Ovary (tissue), 9 donors: ENCODE data around the gene GLO1. TPM values are rescaled to one million over a fixed set of nuclear protein-coding genes. Genes with fewer than 3 reads are reported as not detected.

ENCODE experiments used
- DNase-seq, 5 donors: peaks; one replicate each; pipeline ENCODE4 v3.0.0-alpha.2; 2019 to 2020
- H3K27ac ChIP-seq, 2 donors: fragments of 200-600 bp; one replicate each; pipeline versions ENCODE4 v1.5.1 to v1.8.0; 2019 to 2022
- H3K27me3 ChIP-seq: fragments of 200-600 bp; one replicate; pipeline ENCODE4 v1.8.0; 2022
- H3K36me3 ChIP-seq: fragments of 200-600 bp; sonication (generic); one replicate; pipeline ENCODE4 v1.5.1; 2019
- H3K4me1 ChIP-seq: one replicate; pipeline ENCODE4 v1.8.1; 2013; ENCODE audit warnings: mild to moderate bottlenecking, moderate library complexity; ENCODE audit not compliant: insufficient read depth
- H3K4me3 ChIP-seq: fragments of 200-600 bp; sonication (generic); one replicate; pipeline ENCODE4 v1.5.1; 2017
- H3K9me3 ChIP-seq, 2 donors: fragments of 200-600 bp in 1 of 2; sonication (generic) in 1 of 2; one replicate each; pipeline versions ENCODE4 v1.5.1 to v1.8.1; 2013 to 2019; ENCODE audit warnings: mild to moderate bottlenecking in 1 of 2, moderate library complexity in 1 of 2
- EP300 ChIP-seq: sonication (generic); formaldehyde crosslinking; IDR thresholded peaks from one replicate; pipeline ENCODE4 v1.6.1; 2017; ENCODE audit warnings: antibody characterized with exemption
- POLR2A ChIP-seq: fragments of 450-650 bp; IDR thresholded peaks from one replicate; pipeline ENCODE4 v1.6.1; 2017; ENCODE audit warnings: antibody characterized with exemption, mild to moderate bottlenecking, moderate library complexity
- WGBS, 3 donors: extraction: QIAGEN DNeasy Blood & Tissue Kit in 1 of 3; methylation state at CpG; one replicate each; pipeline versions ENCODE4 v1.1.5 to v1.1.7; 2013 to 2017; 5-methylcytosine and 5-hydroxymethylcytosine counted together
- intact Hi-C, 4 donors: fragments of 100-400 bp; cut with DNase I; formaldehyde crosslinking; loops; one replicate each; pipeline versions ENCODE4 v1.11.0 to v1.15.1; 2022 to 2023
- polyA plus RNA-seq, 2 donors: library from polyadenylated mRNA; stranded (reverse); fragments of 200-250 nt in 1 of 2; fragments of 350-450 nt in 1 of 2; fragmentation: Illumina TruSeq in 1 of 2; extraction: RNeasy Lipid Tissue Mini Kit (QIAGEN cat#74804) in 1 of 2; gene quantifications; one replicate each; pipeline ENCODE4 v1.2.3, GENCODE V29; 2013 to 2014
- total RNA-seq, 7 donors: library from RNA; depleted of rRNA in 2 of 7; stranded (reverse); fragments of >200 nt in 2 of 7; fragmentation: NEBNext Ultra II Directional in 3 of 7; extraction: Animal tissue kit (Norgen Biotek cat#: 25700) in 3 of 7; gene quantifications; one replicate each; pipeline versions ENCODE4 v1.1.0 to v1.2.4, GENCODE V29; 2016 to 2023
- TF ChIP-seq, protein P1 (sequence below), 3 donors: fragments of 450-650 bp in 2 of 3; fragments of 200-600 bp in 1 of 3; IDR thresholded peaks; one replicate each; pipeline versions ENCODE4 v1.5.1 to v1.8.0; 2016 to 2022; ENCODE audit warnings: antibody characterized with exemption in 3 of 3, mild to moderate bottlenecking in 1 of 3
- donor health status: DM: no; HTN: no; CAD: no; lungs with moderate emphysema.
- donor health status: DM: no; HTN: no; CAD: no.
- donor health status: Bipolar disorder and iron deficiency.
- donor health status: DM: yes; HTN: yes; CAD: no.
- donor health status: DM: no; HTN: no; CAD: no.
- donor health status: DM: yes; HTN: yes; CAD: no.

Gene GLO1
- total and polyA plus RNA-seq, 9 donors: 76.3 to 154 (median 96.7) TPM

- Histone ChIP-seq H3K4me3 (no peak overlapping the region), H3K36me3 (no peaks in the 10 kb centered on the region), H3K27ac (no peak overlapping the region), H3K9me3 (no peaks in the 10 kb centered on the region), H3K4me1 (peaks cover 7% of the 10 kb centered on the region), H3K27me3 (no peaks in the 10 kb centered on the region)
- intact Hi-C loops: no loop called here
- DNase-seq: no peak
- TF ChIP-seq POLR2A: no peak
- TF ChIP-seq, protein P1, sequence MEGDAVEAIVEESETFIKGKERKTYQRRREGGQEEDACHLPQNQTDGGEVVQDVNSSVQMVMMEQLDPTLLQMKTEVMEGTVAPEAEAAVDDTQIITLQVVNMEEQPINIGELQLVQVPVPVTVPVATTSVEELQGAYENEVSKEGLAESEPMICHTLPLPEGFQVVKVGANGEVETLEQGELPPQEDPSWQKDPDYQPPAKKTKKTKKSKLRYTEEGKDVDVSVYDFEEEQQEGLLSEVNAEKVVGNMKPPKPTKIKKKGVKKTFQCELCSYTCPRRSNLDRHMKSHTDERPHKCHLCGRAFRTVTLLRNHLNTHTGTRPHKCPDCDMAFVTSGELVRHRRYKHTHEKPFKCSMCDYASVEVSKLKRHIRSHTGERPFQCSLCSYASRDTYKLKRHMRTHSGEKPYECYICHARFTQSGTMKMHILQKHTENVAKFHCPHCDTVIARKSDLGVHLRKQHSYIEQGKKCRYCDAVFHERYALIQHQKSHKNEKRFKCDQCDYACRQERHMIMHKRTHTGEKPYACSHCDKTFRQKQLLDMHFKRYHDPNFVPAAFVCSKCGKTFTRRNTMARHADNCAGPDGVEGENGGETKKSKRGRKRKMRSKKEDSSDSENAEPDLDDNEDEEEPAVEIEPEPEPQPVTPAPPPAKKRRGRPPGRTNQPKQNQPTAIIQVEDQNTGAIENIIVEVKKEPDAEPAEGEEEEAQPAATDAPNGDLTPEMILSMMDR (IDR thresholded peaks at IDR 0.05): no peak
- no peak for TF ChIP-seq EP300
- WGBS, 3 donors: 96 to 98% (median 97%) methylated on average over 2 of the region's 2 CpGs
Observed at GRCh38 chr6:38681850-38682249, 21.1 kb downstream of the GLO1 start.

DNA sequence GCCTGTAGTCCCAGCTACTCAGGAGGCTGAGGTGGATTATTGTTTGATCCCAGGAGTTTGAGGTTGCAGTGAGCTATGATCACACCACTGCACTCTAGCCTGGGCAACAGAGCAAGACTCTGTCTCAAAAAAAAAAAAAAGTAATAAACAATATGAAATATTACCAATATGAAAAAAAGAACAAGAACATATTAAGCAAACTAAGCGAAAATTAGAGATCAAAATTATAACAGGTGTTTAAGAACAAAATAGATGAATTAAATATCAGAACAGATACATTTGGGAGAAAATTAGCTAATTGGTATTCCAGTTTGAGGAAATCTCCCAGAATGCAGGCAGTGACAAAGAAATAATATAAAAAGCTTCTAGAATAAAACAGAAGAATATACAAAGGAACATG lies 23.3 kb downstream of the GLO1 start:
- Histone ChIP-seq H3K4me3 (no peak overlapping the region), H3K27me3 (no peaks in the 10 kb centered on the region), H3K4me1 (peaks cover 5% of the 10 kb centered on the region), H3K9me3 (no peaks in the 10 kb centered on the region), H3K36me3 (no peaks in the 10 kb centered on the region), H3K27ac (no peak overlapping the region)
- no peak for DNase-seq
- intact Hi-C loops: no loop called here
- 98 to 100% (median 98%) methylated on average over 1 of the region's 1 CpG for WGBS, 3 donors
- TF ChIP-seq EP300 (no peak), POLR2A (no peak)
- TF ChIP-seq, protein P1 (IDR thresholded peaks at IDR 0.05): no peak

GRCh38 chr6:38678178-38678760 lies 24.7 kb downstream of the GLO1 start:
- Histone ChIP-seq H3K4me3 (no peak overlapping the region), H3K4me1 (peaks cover 5% of the 10 kb centered on the region), H3K27ac (peak overlapping the region in 1 of 2 donors; percentile 8), H3K27me3 (no peaks in the 10 kb centered on the region), H3K36me3 (no peaks in the 10 kb centered on the region), H3K9me3 (no peaks in the 10 kb centered on the region)
- intact Hi-C loops: no loop called here
- no peak for DNase-seq
- no peak for TF ChIP-seq POLR2A
- no peak for TF ChIP-seq EP300
- TF ChIP-seq, protein P1 (IDR thresholded peaks at IDR 0.05): no peak
- WGBS, 3 donors: 34 to 44% (median 39%) methylated on average over 7 of the region's 7 CpGs

DNA sequence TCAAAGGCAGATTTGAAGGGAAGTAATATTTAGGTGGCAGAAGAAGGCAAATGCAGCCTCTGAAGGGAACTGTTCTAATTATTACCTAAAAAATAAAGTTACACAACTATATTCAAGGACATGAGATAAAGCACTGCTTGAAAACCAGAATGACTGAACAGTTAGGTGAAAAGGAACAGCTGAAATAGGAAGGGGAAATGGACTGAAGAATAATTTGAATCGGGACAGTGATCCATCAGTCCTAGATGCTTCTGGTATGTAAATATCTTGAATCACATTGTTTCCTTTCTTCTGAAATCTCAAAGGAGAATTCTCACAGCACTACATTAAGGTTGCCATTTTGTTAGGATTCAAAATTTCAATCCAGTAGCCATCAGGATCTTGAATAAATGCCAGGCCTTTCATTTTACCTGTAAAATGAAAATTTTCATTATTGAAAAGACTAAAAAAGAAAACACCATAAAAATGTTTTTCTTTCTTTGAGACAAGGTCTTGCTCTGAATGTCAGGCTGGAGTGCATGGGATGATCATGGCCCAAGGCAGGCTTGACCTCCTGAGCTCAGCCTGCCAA lies 25.9 kb downstream of the GLO1 start:
- Histone ChIP-seq H3K4me1 (peaks cover 5% of the 10 kb centered on the region), H3K27ac (peak overlapping the region in 1 of 2 donors; percentile 46), H3K27me3 (no peaks in the 10 kb centered on the region), H3K4me3 (no peak overlapping the region), H3K9me3 (no peaks in the 10 kb centered on the region), H3K36me3 (no peaks in the 10 kb centered on the region)
- TF ChIP-seq POLR2A (no peak), EP300 (no peak)
- TF ChIP-seq, protein P1 (IDR thresholded peaks at IDR 0.05): no peak
- WGBS, 3 donors: 3 to 26% (median 14%) methylated on average over 1 of the region's 1 CpG
- DNase-seq: no peak
- intact Hi-C loops: no loop called here
